Measurements from ENCODE around the gene CPLANE2.

The CPLANE2 gene

DNA sequence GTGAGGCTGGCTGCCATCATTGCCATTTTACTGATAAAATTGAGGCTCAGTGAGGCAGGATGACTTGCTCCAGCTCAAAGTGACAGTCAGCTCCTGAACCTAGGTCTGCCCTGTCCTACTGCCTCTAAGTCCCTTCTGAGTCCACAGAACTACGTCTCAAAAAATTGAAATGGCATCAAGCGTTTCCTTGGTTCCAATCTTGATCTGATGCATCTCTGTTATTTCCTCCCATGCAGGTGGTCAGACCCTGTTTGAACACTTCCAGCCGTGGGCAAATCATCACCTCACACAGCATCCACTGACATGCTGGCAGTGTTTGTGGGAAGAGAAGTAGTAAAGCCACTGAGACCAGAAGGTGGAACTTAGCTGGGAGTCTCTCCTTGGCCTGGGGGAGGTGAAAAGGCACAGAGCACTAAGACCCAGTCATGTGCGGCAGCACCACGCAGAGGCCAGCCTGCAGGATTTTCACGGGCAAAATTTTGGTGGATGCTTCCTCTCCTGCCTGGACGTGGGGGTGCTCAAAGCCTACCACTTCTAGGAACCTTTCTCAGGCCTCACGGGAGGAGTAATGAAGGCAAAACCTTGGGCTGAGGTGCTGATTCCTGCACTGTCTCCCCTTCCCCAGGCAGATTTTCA lies 7.8 kb upstream of the CPLANE2 start:
- DNase-seq (ENCODE audit: low read depth), result no peak
- TF ChIP-seq, protein P1, sequence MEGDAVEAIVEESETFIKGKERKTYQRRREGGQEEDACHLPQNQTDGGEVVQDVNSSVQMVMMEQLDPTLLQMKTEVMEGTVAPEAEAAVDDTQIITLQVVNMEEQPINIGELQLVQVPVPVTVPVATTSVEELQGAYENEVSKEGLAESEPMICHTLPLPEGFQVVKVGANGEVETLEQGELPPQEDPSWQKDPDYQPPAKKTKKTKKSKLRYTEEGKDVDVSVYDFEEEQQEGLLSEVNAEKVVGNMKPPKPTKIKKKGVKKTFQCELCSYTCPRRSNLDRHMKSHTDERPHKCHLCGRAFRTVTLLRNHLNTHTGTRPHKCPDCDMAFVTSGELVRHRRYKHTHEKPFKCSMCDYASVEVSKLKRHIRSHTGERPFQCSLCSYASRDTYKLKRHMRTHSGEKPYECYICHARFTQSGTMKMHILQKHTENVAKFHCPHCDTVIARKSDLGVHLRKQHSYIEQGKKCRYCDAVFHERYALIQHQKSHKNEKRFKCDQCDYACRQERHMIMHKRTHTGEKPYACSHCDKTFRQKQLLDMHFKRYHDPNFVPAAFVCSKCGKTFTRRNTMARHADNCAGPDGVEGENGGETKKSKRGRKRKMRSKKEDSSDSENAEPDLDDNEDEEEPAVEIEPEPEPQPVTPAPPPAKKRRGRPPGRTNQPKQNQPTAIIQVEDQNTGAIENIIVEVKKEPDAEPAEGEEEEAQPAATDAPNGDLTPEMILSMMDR (conservative IDR thresholded peaks at IDR 0.05; ENCODE audit: low read depth, low read length), result no peak
- H3K4me3 ChIP-seq (ENCODE audit: low read depth, low read length), result no peak overlapping the region

DNA sequence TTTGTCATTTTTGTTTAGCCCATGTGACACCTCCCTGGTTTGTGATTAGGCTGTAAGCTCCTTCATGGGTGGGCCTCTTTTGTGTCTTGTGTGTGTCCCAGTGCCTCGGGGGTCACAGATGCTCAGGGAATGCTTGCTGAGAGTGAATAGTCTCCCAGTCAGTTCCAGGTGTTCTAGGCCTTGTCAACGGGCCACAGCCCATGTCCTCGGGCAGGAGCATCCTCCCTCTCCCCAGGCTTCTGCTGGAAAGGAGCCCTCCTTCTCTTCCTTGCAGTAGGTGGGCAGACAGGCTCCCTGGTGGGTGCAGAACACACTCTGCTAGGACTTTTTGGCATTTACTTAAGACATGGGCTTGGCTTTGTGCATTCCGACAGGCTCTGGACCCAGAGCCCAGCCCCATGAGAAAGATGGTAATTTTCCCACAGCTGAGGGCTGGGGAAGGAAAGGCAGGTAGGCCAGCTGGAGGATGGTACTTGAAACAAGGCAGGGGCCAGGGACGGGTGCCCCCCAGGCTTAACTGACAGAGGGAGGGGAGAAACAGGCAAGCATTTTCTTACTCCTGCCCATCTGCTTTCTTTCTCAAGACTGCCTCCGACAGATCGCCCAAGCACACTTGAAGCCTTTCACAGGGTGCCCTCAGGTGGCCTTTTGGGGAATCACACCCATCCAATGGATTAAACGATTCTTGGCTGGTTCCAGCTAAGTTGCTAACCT lies 7.1 kb upstream of the CPLANE2 start:
- DNase-seq (ENCODE audit: low read depth), result peak; percentile 93

DNA sequence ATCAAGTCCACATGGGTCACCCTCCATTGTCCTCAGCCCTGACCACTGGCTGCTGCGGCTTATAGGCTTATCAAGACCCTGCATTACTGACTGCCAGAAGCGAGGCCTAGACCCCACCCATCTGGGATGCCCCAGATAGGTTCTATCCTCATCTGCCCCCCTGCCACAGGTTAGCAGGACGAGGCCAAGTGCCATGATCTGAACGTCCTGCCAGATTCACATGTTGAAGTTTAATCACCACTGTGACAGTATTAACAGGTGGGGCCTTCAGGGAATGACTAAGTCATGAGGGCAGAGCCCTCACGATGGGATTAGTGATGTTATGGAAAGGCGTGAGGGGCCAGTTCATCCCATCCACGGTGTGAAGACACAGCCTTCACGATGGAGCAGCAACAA lies 6.2 kb upstream of the CPLANE2 start:
- TF ChIP-seq, protein P1 (conservative IDR thresholded peaks at IDR 0.05; ENCODE audit: low read depth, low read length), result no peak
- DNase-seq (ENCODE audit: low read depth), result no peak
- no peak overlapping the region for H3K4me3 ChIP-seq (ENCODE audit: low read depth, low read length)

More for the DNA sequence above, 7.1 kb upstream of the CPLANE2 start:
- TF ChIP-seq, protein P1 (conservative IDR thresholded peaks at IDR 0.05; ENCODE audit: low read depth, low read length), result peak; percentile 89
- no peak overlapping the region for H3K4me3 ChIP-seq (ENCODE audit: low read depth, low read length)

DNA sequence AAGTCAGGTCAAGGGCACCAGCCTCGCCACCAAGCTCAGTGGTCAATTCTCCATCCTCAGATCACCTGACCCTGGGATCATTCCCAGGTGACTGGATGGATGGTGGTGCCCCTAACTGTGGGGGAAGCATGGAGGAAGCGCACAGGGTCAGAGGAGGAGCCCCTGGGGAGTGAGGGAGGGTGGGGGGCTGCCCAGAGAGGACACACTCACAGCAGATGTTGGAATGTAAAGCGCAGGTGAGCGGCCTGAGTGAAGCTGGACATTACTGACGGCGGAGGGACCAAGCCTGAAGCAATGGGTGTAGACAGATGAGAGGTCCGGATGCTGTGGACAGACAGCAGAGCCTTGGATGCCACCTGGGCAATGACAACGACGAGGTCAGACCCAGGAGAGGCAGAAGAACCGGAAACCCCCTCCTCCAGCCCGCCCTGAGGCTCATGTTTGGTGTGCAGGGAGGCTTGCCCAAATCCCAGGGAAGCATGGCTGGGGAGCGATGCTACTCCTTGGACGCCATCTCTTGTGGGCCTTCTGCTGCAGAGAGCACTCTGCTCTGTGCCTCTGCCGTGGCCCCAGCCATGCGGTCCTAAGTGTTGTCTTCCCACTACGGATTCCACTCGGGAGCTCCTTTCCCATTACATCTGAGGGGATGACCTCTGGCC lies 5.7 kb upstream of the CPLANE2 start:
- TF ChIP-seq, protein P1 (conservative IDR thresholded peaks at IDR 0.05; ENCODE audit: low read depth, low read length), result no peak
- no peak overlapping the region for H3K4me3 ChIP-seq (ENCODE audit: low read depth, low read length)
- DNase-seq (ENCODE audit: low read depth), result no peak

DNA sequence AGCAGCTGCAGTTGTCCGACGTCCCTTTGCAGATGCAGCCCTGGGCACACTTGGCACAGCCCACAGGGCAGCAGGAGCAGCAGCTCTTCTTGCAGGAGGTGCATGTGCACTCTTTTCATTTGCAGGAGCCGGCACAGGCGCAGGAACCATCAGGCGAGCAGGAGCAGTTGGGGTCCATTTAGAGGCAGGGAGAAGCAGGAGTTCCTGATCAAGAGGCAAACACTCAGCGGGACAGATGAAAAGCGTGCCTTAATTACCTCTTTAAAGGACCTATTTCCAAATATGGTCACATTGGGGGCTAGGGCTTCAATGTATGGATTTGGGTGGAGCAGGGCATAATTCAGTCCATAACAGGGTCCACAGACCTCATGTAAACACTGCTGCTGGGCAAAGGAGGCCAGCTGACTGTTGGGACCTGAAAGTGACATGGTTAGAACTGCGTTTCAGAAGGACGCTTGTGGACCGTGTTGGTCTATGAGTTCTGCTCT lies 4.3 kb upstream of the CPLANE2 start:
- DNase-seq (ENCODE audit: low read depth), result no peak
- TF ChIP-seq, protein P1 (conservative IDR thresholded peaks at IDR 0.05; ENCODE audit: low read depth, low read length), result no peak
- H3K4me3 ChIP-seq (ENCODE audit: low read depth, low read length), result no peak overlapping the region

DNA sequence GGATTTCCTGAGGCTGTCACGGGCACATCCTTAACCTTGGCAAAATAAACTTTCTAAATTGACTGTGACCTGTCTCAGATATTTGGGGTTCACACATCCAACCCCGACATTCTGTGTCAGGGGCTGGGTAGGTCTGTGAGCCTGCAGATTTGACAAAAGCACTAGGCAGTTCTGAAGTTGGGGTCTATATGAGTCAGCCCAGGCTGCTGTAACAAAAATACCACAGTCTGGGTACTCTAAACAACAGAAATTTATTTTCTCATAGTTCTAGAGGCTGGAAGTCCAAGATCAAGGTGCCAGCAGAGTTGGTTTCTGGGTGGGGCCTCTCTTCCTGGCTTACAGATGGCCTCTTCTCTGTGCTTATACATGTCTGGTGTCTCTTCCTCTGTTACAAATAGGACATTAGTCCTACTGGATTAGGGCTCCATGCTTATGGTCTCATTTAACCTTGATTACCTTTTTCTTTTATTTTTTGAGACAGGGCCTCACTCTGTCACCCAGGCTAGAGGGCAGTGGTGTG lies 3.0 kb upstream of the CPLANE2 start:
- no peak for DNase-seq (ENCODE audit: low read depth)
- TF ChIP-seq, protein P1 (conservative IDR thresholded peaks at IDR 0.05; ENCODE audit: low read depth, low read length), result no peak

More for the DNA sequence above, 3.0 kb upstream of the CPLANE2 start:
- no peak overlapping the region for H3K4me3 ChIP-seq (ENCODE audit: low read depth, low read length)

Measured in choroid plexus epithelial cell (primary cell).